HepG2 (cell line): ENCODE results near the gene CCDC33. TPM values are rescaled to one million over a fixed set of nuclear protein-coding genes. Genes with fewer than 3 reads are reported as not detected.

ENCODE experiments used
- ATF3 ChIP-seq: sonication (generic); formaldehyde crosslinking; IDR thresholded peaks from 2 replicates; pipeline ENCODE4 v1.4.0; 2020; ENCODE audit warnings: missing genetic modification reagents
- BATF2 ChIP-seq: sonication (generic); formaldehyde crosslinking; IDR thresholded peaks from 2 replicates; pipeline ENCODE4 v1.8.0; 2022; ENCODE audit warnings: mild to moderate bottlenecking, missing genetic modification reagents, moderate library complexity
- BORCS8-MEF2B ChIP-seq: sonication (generic); formaldehyde crosslinking; IDR thresholded peaks from 2 replicates; pipeline ENCODE4 v1.8.0; 2022; ENCODE audit warnings: mild to moderate bottlenecking, missing genetic modification reagents
- DMTF1 ChIP-seq: sonication (generic); formaldehyde crosslinking; IDR thresholded peaks from 2 replicates; pipeline ENCODE4 v1.4.0; 2020; ENCODE audit warnings: mild to moderate bottlenecking, missing genetic modification reagents
- KAT2B ChIP-seq: fragments of 150-350 bp; IDR thresholded peaks from 2 replicates; pipeline ENCODE4 v1.6.1; 2014; ENCODE audit warnings: low read depth, low read length, borderline replicate concordance
- KLF12 ChIP-seq: sonication (generic); formaldehyde crosslinking; IDR thresholded peaks from 2 replicates; pipeline ENCODE4 v1.4.0; 2020; ENCODE audit warnings: missing genetic modification reagents, borderline replicate concordance
- NCOA1 ChIP-seq: sonication (generic); formaldehyde crosslinking; IDR thresholded peaks from 2 replicates; pipeline ENCODE4 v1.9.0; 2021; ENCODE audit warnings: missing genetic modification reagents
- THAP11 ChIP-seq: IDR thresholded peaks from 2 replicates; pipeline ENCODE4 v1.6.1; 2016; ENCODE audit warnings: missing biosample characterization, missing genetic modification reagents
- TOPORS ChIP-seq: sonication (generic); formaldehyde crosslinking; IDR thresholded peaks from 2 replicates; pipeline ENCODE4 v1.8.0; 2023; ENCODE audit warnings: mild to moderate bottlenecking, missing genetic modification reagents
- ZNF207 ChIP-seq: fragments of 450-650 bp; IDR thresholded peaks from 2 replicates; pipeline ENCODE4 v1.6.1; 2016; ENCODE audit warnings: antibody characterized with exemption, borderline replicate concordance
- ZNF547 ChIP-seq: sonication (generic); formaldehyde crosslinking; IDR thresholded peaks from 2 replicates; pipeline ENCODE4 v1.5.1; 2020; ENCODE audit warnings: mild to moderate bottlenecking, missing genetic modification reagents
- polyA plus RNA-seq, 8 experiments: library from polyadenylated mRNA; depleted of rRNA in 3 of 8; stranded (reverse) in 7 of 8; unstranded in 1 of 8; fragments of >200 nt; fragmentation: Illumina TruSeq in 4 of 8; extraction: Trizol in 4 of 8; gene quantifications; 2 replicates each; pipeline versions ENCODE4 v1.2.1 to v1.2.3, GENCODE V29; 2011 to 2016; ENCODE audit warnings: low read depth in 4 of 8, missing spikeins in 1 of 8, mixed read lengths in 1 of 8; ENCODE audit not compliant: insufficient read depth in 1 of 8
- total RNA-seq, 5 experiments: library from RNA; depleted of rRNA; stranded (reverse); fragments of >200 nt; fragmentation: Illumina TruSeq; extraction: Trizol; gene quantifications; 2 replicates each; pipeline ENCODE4 v1.2.3, GENCODE V29; 2016; ENCODE audit warnings: low read depth in 1 of 5
- TF ChIP-seq, protein P1 (sequence below): sonication (generic); formaldehyde crosslinking; IDR thresholded peaks from 2 replicates; pipeline ENCODE4 v1.9.0; 2021; ENCODE audit warnings: mild to moderate bottlenecking, missing genetic modification reagents
- TF ChIP-seq, protein P2 (sequence below): IDR thresholded peaks from 2 replicates; pipeline ENCODE4 v1.6.1; 2016; ENCODE audit warnings: low read depth, missing genetic modification reagents, missing compliant biosample characterization

Gene CCDC33
- total and polyA plus RNA-seq, 2 of the 13 experiments (the other 11 are each of a cell fraction or from before 2014, with no cell fraction given) = 0.30 TPM; not detected in 1

DNA sequence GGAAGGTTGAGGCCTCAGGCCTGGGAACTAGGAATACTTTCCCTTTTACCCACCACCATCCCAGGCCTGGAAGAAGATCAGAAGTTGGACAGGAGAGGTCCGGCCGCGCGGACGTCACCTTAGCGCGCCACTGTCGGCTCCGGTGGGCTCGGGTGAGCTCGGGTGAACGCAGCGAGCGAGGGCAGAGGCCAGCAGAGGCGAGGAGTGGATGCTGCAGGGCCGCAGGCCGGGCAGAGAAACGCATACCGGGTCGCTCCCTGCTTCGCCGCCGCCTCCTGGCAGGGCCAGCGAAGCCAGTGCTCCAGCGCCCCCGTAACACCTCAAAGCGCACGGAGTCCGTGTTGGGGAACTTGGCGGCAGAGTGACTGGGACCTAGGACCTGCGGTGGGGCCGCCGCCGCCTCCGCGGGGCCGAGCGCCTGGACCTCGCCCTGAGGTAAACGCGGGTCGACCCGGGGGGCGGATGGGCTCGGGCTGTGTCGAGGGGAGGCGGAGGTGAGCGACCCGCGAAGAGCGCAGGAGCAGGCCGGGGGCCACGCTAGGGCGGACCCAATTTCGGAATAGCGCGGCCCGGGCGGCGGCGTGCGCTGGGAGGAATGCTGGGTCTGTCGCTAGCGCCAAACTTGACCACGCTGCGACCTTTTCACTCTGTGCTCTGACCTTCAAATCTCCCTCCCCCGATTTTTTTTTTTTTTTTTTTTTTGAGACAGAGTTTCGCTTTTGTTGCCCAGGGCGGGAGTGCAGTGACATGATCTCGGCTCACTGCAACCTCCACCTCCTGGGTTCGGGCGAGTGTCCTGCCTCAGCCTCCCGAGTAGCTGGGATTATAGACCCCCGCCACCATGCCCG, 129.7 kb downstream of the CCDC33 start (continued):
- TF ChIP-seq, protein P1, sequence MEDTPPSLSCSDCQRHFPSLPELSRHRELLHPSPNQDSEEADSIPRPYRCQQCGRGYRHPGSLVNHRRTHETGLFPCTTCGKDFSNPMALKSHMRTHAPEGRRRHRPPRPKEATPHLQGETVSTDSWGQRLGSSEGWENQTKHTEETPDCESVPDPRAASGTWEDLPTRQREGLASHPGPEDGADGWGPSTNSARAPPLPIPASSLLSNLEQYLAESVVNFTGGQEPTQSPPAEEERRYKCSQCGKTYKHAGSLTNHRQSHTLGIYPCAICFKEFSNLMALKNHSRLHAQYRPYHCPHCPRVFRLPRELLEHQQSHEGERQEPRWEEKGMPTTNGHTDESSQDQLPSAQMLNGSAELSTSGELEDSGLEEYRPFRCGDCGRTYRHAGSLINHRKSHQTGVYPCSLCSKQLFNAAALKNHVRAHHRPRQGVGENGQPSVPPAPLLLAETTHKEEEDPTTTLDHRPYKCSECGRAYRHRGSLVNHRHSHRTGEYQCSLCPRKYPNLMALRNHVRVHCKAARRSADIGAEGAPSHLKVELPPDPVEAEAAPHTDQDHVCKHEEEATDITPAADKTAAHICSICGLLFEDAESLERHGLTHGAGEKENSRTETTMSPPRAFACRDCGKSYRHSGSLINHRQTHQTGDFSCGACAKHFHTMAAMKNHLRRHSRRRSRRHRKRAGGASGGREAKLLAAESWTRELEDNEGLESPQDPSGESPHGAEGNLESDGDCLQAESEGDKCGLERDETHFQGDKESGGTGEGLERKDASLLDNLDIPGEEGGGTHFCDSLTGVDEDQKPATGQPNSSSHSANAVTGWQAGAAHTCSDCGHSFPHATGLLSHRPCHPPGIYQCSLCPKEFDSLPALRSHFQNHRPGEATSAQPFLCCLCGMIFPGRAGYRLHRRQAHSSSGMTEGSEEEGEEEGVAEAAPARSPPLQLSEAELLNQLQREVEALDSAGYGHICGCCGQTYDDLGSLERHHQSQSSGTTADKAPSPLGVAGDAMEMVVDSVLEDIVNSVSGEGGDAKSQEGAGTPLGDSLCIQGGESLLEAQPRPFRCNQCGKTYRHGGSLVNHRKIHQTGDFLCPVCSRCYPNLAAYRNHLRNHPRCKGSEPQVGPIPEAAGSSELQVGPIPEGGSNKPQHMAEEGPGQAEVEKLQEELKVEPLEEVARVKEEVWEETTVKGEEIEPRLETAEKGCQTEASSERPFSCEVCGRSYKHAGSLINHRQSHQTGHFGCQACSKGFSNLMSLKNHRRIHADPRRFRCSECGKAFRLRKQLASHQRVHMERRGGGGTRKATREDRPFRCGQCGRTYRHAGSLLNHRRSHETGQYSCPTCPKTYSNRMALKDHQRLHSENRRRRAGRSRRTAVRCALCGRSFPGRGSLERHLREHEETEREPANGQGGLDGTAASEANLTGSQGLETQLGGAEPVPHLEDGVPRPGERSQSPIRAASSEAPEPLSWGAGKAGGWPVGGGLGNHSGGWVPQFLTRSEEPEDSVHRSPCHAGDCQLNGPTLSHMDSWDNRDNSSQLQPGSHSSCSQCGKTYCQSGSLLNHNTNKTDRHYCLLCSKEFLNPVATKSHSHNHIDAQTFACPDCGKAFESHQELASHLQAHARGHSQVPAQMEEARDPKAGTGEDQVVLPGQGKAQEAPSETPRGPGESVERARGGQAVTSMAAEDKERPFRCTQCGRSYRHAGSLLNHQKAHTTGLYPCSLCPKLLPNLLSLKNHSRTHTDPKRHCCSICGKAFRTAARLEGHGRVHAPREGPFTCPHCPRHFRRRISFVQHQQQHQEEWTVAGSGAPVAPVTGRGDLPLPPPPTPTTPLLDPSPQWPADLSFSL (CRISPR knock-in tag) = peak; percentile 10; the same call in 1 of the 2 replicates
- TF ChIP-seq, protein P2, sequence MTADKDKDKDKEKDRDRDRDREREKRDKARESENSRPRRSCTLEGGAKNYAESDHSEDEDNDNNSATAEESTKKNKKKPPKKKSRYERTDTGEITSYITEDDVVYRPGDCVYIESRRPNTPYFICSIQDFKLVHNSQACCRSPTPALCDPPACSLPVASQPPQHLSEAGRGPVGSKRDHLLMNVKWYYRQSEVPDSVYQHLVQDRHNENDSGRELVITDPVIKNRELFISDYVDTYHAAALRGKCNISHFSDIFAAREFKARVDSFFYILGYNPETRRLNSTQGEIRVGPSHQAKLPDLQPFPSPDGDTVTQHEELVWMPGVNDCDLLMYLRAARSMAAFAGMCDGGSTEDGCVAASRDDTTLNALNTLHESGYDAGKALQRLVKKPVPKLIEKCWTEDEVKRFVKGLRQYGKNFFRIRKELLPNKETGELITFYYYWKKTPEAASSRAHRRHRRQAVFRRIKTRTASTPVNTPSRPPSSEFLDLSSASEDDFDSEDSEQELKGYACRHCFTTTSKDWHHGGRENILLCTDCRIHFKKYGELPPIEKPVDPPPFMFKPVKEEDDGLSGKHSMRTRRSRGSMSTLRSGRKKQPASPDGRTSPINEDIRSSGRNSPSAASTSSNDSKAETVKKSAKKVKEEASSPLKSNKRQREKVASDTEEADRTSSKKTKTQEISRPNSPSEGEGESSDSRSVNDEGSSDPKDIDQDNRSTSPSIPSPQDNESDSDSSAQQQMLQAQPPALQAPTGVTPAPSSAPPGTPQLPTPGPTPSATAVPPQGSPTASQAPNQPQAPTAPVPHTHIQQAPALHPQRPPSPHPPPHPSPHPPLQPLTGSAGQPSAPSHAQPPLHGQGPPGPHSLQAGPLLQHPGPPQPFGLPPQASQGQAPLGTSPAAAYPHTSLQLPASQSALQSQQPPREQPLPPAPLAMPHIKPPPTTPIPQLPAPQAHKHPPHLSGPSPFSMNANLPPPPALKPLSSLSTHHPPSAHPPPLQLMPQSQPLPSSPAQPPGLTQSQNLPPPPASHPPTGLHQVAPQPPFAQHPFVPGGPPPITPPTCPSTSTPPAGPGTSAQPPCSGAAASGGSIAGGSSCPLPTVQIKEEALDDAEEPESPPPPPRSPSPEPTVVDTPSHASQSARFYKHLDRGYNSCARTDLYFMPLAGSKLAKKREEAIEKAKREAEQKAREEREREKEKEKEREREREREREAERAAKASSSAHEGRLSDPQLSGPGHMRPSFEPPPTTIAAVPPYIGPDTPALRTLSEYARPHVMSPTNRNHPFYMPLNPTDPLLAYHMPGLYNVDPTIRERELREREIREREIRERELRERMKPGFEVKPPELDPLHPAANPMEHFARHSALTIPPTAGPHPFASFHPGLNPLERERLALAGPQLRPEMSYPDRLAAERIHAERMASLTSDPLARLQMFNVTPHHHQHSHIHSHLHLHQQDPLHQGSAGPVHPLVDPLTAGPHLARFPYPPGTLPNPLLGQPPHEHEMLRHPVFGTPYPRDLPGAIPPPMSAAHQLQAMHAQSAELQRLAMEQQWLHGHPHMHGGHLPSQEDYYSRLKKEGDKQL (CRISPR knock-in tag) = no peak
- no peak for TF ChIP-seq ZNF207
- TF ChIP-seq NCOA1 (CRISPR knock-in tag) = no peak
- no peak for TF ChIP-seq ATF3 (CRISPR knock-in tag)
- no peak for TF ChIP-seq BATF2 (CRISPR knock-in tag)
- peak; percentile 70; the same call in 1 of the 2 replicates for TF ChIP-seq TOPORS (CRISPR knock-in tag)
- TF ChIP-seq KAT2B = no peak
- 0 out of 2 replicates have a peak, but pooled peaks have one; percentile 16 for TF ChIP-seq THAP11
- TF ChIP-seq BORCS8-MEF2B (CRISPR knock-in tag) = peak; percentile 75
- no peak for TF ChIP-seq DMTF1
- peak; percentile 86 for TF ChIP-seq ZNF547 (CRISPR knock-in tag)
- no peak for TF ChIP-seq KLF12 (CRISPR knock-in tag)
